Kidney (tissue), 14 donors: ENCODE data around the gene ARHGDIA. TPM values are rescaled to one million over a fixed set of nuclear protein-coding genes. Genes with fewer than 3 reads are reported as not detected.

Source experiments
- DNase-seq, 5 donors: peaks; one replicate each; pipeline ENCODE4 v3.0.0-alpha.2; 2013 to 2020
- FAIRE-seq: peaks from 2 replicates; lab custom pipeline; 2012; peaks lifted over from hg19 to GRCh38; lab: Jason Lieb, UNC
- H3K27ac ChIP-seq, 2 donors: one replicate each; pipeline ENCODE4 v1.7.0; 2013; ENCODE audit warnings: low read depth in 2 of 2, low read length in 2 of 2, inconsistent platforms in 1 of 2
- H3K27me3 ChIP-seq: one replicate; pipeline ENCODE4 v1.7.1; 2013; ENCODE audit warnings: low read length, inconsistent platforms; ENCODE audit not compliant: control insufficient read depth, insufficient read depth
- H3K36me3 ChIP-seq, 3 donors: one replicate each; pipeline versions ENCODE4 v1.7.0 to v1.7.1; 2013; ENCODE audit warnings: low read length in 3 of 3, control low read depth in 1 of 3, inconsistent platforms in 1 of 3; ENCODE audit not compliant: insufficient read depth in 3 of 3, control insufficient read depth in 2 of 3
- H3K4me1 ChIP-seq, 3 donors: one replicate each; pipeline versions ENCODE4 v1.7.0 to v1.7.1; 2013; ENCODE audit warnings: low read length in 3 of 3, inconsistent platforms in 1 of 3, low read depth in 1 of 3; ENCODE audit not compliant: control insufficient read depth in 2 of 3, insufficient read depth in 2 of 3
- H3K4me3 ChIP-seq, 3 donors: one replicate each; pipeline versions ENCODE4 v1.7.0 to v1.8.1; 2013; ENCODE audit warnings: low read length in 3 of 3, control low read depth in 1 of 3, inconsistent platforms in 1 of 3
- H3K9ac ChIP-seq, 3 donors: one replicate each; pipeline versions ENCODE4 v1.7.0 to v1.7.1; 2013; ENCODE audit warnings: low read length in 3 of 3, control low read depth in 1 of 3, inconsistent platforms in 1 of 3
- H3K9me3 ChIP-seq, 3 donors: one replicate each; pipeline versions ENCODE4 v1.7.0 to v1.7.1; 2013; ENCODE audit warnings: low read length in 3 of 3, control low read depth in 1 of 3, inconsistent platforms in 1 of 3; ENCODE audit not compliant: control insufficient read depth in 2 of 3, insufficient read depth in 1 of 3
- CTCF ChIP-seq: IDR thresholded peaks from 3 replicates; pipeline ENCODE4 v1.5.1; 2012; ENCODE audit warnings: mild to moderate bottlenecking, moderate library complexity, borderline replicate concordance; ENCODE audit not compliant: insufficient read depth; ENCODE audit errors: extremely low read depth
- intact Hi-C: fragments of 100-400 bp; cut with DNase I; formaldehyde crosslinking; loops from one replicate; pipeline ENCODE4 v1.11.1; 2022
- polyA plus RNA-seq: library from polyadenylated mRNA; stranded (reverse); fragments of 350-450 nt; fragmentation: Illumina TruSeq; extraction: RNeasy Lipid Tissue Mini Kit (QIAGEN cat#74804); gene quantifications from one replicate; pipeline ENCODE4 v1.2.3, GENCODE V29; 2014; ENCODE audit warnings: low read depth, low replicate concordance; ENCODE audit not compliant: insufficient read depth
- total RNA-seq: library from RNA; stranded (reverse); fragmentation: NEBNext Ultra II Directional; extraction: Animal tissue kit (Norgen Biotek cat#: 25700); gene quantifications from one replicate; pipeline ENCODE4 v1.2.1, GENCODE V29; 2021
- donor health status: control.
- donor health status: control.
- donor health status: control.
- donor health status: control.
- donor health status: control.
- donor health status: DM: yes; HTN: yes; CAD: no.
- donor health status: Normal renal cell carcinoma (clear cell type).

ARHGDIA gene
- total and polyA plus RNA-seq, 2 donors from 2014 or later = 424 to 453 TPM

- H3K9me3 ChIP-seq = no peaks in the 10 kb centered on the region
- TF ChIP-seq CTCF = no peak
- no peaks in the 10 kb centered on the region for H3K27me3 ChIP-seq
- H3K36me3 ChIP-seq = no peaks in the 10 kb centered on the region
- H3K4me1 ChIP-seq = peaks cover 0 to 16% (median 4%) of the 10 kb centered on the region in 3 donors
- FAIRE-seq = no peak
- intact Hi-C loops = no loop called here
- peak within 1 kb of the TSS in 1 of 3 donors; percentile 85 for H3K9ac ChIP-seq
- DNase-seq = peak in 1 of 5 donors; percentile 73
- H3K4me3 ChIP-seq = peak within 1 kb of the TSS in 2 of 3 donors; percentile 53 to 65
- H3K27ac ChIP-seq = peak within 1 kb of the TSS in 1 of 2 donors; percentile 95
Measured at GRCh38 chr17:81834831-81835267, 36.3 kb downstream of the ARHGDIA start, which contains the start of gene PPP1R27. PPP1R27 (minus strand) TSS chr17:81835050; CDS start chr17:81834953, 97 bp downstream.

GRCh38 chr17:81833921-81834830 is 37.0 kb downstream of the ARHGDIA start:
- TF ChIP-seq CTCF = no peak
- Histone ChIP-seq H3K9ac (peak overlapping the region in 2 of 3 donors; percentile 39 to 85), H3K27ac (peak overlapping the region; percentile 84 to 95), H3K36me3 (no peaks in the 10 kb centered on the region), H3K9me3 (no peaks in the 10 kb centered on the region), H3K4me1 (peaks cover 0 to 16% (median 4%) of the 10 kb centered on the region in 3 donors), H3K27me3 (no peaks in the 10 kb centered on the region), H3K4me3 (peak overlapping the region; percentile 53 to 76 (median 65))
- FAIRE-seq = no peak
- intact Hi-C loops = no loop called here
- peak in 1 of 5 donors; percentile 76 for DNase-seq

- no peak for TF ChIP-seq CTCF
- no peaks in the 10 kb centered on the region for H3K27me3 ChIP-seq
- peak within 1 kb of the TSS; percentile 85 to 95 for H3K27ac ChIP-seq
- no peaks in the 10 kb centered on the region for H3K36me3 ChIP-seq
- intact Hi-C loops = no loop called here
- no peak for FAIRE-seq
- peak within 1 kb of the TSS; percentile 45 to 85 (median 77) for H3K9ac ChIP-seq
- H3K9me3 ChIP-seq = no peaks in the 10 kb centered on the region
- peaks cover 0 to 22% (median 4%) of the 10 kb centered on the region in 3 donors for H3K4me1 ChIP-seq
- DNase-seq = peak; percentile 95 to 99 (median 96)
- H3K4me3 ChIP-seq = peak within 1 kb of the TSS; percentile 63 to 76 (median 65)
Measured at GRCh38 chr17:81833160-81833920, 37.8 kb downstream of the ARHGDIA start, which contains the start of gene MCRIP1. MCRIP1 (minus strand) TSS chr17:81833291; CDS start chr17:81824506, 8,785 bp downstream.
